Neural crest cell (in vitro differentiated cells): Measurements from ENCODE around the gene GABRG3. TPM values are rescaled to one million over a fixed set of nuclear protein-coding genes. Genes with fewer than 3 reads are reported as not detected.
"Not testable (repeated sequence)": the region's sequence is repeated elsewhere in the genome, so short reads cannot be mapped to it uniquely, and the experiment has no call there.

Experiments used
- DNase-seq: peaks from one replicate; pipeline ENCODE4 v3.0.0; 2021; ENCODE audit warnings: low read depth, mixed read lengths, low spot score
- H3K27ac Mint-ChIP-seq: one replicate; pipeline ENCODE4 v1.8.0; 2021; ENCODE audit warnings: mild to moderate bottlenecking, mixed read lengths; ENCODE audit not compliant: unreplicated experiment
- H3K27me3 Mint-ChIP-seq: 2 replicates; pipeline ENCODE4 v1.8.0; 2021; ENCODE audit warnings: low read depth, mild to moderate bottlenecking, mixed read lengths
- H3K36me3 Mint-ChIP-seq: 2 replicates; pipeline ENCODE4 v1.8.0; 2021; ENCODE audit warnings: low read depth, mild to moderate bottlenecking, mixed read lengths
- H3K4me1 Mint-ChIP-seq: 2 replicates; pipeline ENCODE4 v1.8.0; 2021; ENCODE audit warnings: mixed read lengths
- H3K4me3 Mint-ChIP-seq: one replicate; pipeline ENCODE4 v1.8.0; 2021; ENCODE audit warnings: mild to moderate bottlenecking, mixed read lengths
- H3K9me3 Mint-ChIP-seq: 2 replicates; pipeline ENCODE4 v1.8.0; 2021; ENCODE audit warnings: mixed read lengths
- CTCF ChIP-seq: fragments of 200-600 bp; sonication (generic); conservative IDR thresholded peaks from 2 replicates; pipeline ENCODE4 v1.5.0; 2021; ENCODE audit warnings: antibody characterized with exemption, mild to moderate bottlenecking
- total RNA-seq: library from RNA; stranded (reverse); gene quantifications from 2 replicates; pipeline ENCODE4 v1.2.1, GENCODE V29; 2021

GABRG3 gene
- total RNA-seq, 1 donor from 2014 or later, result 4.5 TPM

GRCh38 chr15:26985050-26985449 lies 14.1 kb downstream of the GABRG3 start:
- Mint-ChIP-seq H3K4me3 (no peak overlapping the region), H3K27me3 (no peaks in the 10 kb centered on the region), H3K9me3 (peaks cover 6% of the 10 kb centered on the region), H3K27ac (no peak overlapping the region), H3K36me3 (peaks cover 6% of the 10 kb centered on the region), H3K4me1 (no peaks in the 10 kb centered on the region)
- DNase-seq, result no peak
- TF ChIP-seq CTCF, result no peak

GRCh38 chr15:26996250-26996649 lies 25.3 kb downstream of the GABRG3 start:
- Mint-ChIP-seq H3K4me3 (no peak overlapping the region), H3K27ac (no peak overlapping the region), H3K9me3 (peaks cover 22% of the 10 kb centered on the region), H3K4me1 (no peaks in the 10 kb centered on the region), H3K27me3 (no peaks in the 10 kb centered on the region), H3K36me3 (peaks cover 23% of the 10 kb centered on the region)
- DNase-seq, result no peak
- no peak for TF ChIP-seq CTCF

GRCh38 chr15:27003003-27003402 lies 32.0 kb downstream of the GABRG3 start:
- H3K4me3 Mint-ChIP-seq, H3K27me3 Mint-ChIP-seq, H3K36me3 Mint-ChIP-seq, H3K4me1 Mint-ChIP-seq, H3K9me3 Mint-ChIP-seq, H3K27ac Mint-ChIP-seq, DNase-seq: not testable (repeated sequence)

GRCh38 chr15:27004226-27004625 lies 33.2 kb downstream of the GABRG3 start:
- not testable (repeated sequence) for H3K27me3 Mint-ChIP-seq, DNase-seq, H3K36me3 Mint-ChIP-seq, H3K4me3 Mint-ChIP-seq, H3K4me1 Mint-ChIP-seq, H3K27ac Mint-ChIP-seq, H3K9me3 Mint-ChIP-seq

GRCh38 chr15:27017168-27017809 lies 46.3 kb downstream of the GABRG3 start:
- H3K4me3 Mint-ChIP-seq, result no peak overlapping the region
- H3K4me1 Mint-ChIP-seq, result no peaks in the 10 kb centered on the region
- H3K9me3 Mint-ChIP-seq, result no peaks in the 10 kb centered on the region
- H3K36me3 Mint-ChIP-seq, result no peaks in the 10 kb centered on the region
- no peak overlapping the region for H3K27ac Mint-ChIP-seq
- DNase-seq, result peak; percentile 86
- no peaks in the 10 kb centered on the region for H3K27me3 Mint-ChIP-seq
- peak; percentile 88 for TF ChIP-seq CTCF

- no peaks in the 10 kb centered on the region for H3K9me3 Mint-ChIP-seq
Measured at GRCh38 chr15:27019687-27020086, 48.7 kb downstream of the GABRG3 start.

More at GRCh38 chr15:27019687-27020086, 48.7 kb downstream of the GABRG3 start:
- Mint-ChIP-seq H3K36me3 (no peaks in the 10 kb centered on the region), H3K4me3 (no peak overlapping the region), H3K27me3 (no peaks in the 10 kb centered on the region), H3K27ac (peak overlapping the region; percentile 30), H3K4me1 (no peaks in the 10 kb centered on the region)
- no peak for TF ChIP-seq CTCF
- DNase-seq, result no peak
